Tibial nerve (tissue), 4 donors: ENCODE measurements around the gene ACTL7B. TPM values are rescaled to one million over a fixed set of nuclear protein-coding genes. Genes with fewer than 3 reads are reported as not detected.

ENCODE experiments used
- DNase-seq, 2 donors: peaks; one replicate each; pipeline ENCODE4 v3.0.0-alpha.2; 2019; ENCODE audit warnings: low spot score in 2 of 2
- H3K27ac ChIP-seq, 4 donors: fragments of 200-600 bp; sonication (generic) in 3 of 4; one replicate each; pipeline ENCODE4 v1.5.1; 2017 to 2019; ENCODE audit warnings: mild to moderate bottlenecking in 1 of 4
- H3K27me3 ChIP-seq, 2 donors: fragments of 200-600 bp; sonication (generic) in 1 of 2; one replicate each; pipeline versions ENCODE4 v1.5.1 to v1.6.0; 2017 to 2019
- H3K36me3 ChIP-seq, 3 donors: fragments of 200-600 bp; sonication (generic); one replicate each; pipeline ENCODE4 v1.5.1; 2018 to 2019
- H3K4me1 ChIP-seq, 4 donors: fragments of 200-600 bp; sonication (generic) in 3 of 4; one replicate each; pipeline ENCODE4 v1.5.1; 2017 to 2019
- H3K4me3 ChIP-seq, 4 donors: fragments of 200-600 bp; sonication (generic) in 3 of 4; one replicate each; pipeline ENCODE4 v1.5.1; 2017 to 2019; ENCODE audit warnings: mild to moderate bottlenecking in 1 of 4, moderate library complexity in 1 of 4
- H3K9me3 ChIP-seq, 4 donors: fragments of 200-600 bp; sonication (generic) in 3 of 4; one replicate each; pipeline ENCODE4 v1.5.1; 2017 to 2019
- EP300 ChIP-seq, 2 donors: sonication (generic); formaldehyde crosslinking; IDR thresholded peaks; one replicate each; pipeline ENCODE4 v1.6.1; 2017; ENCODE audit warnings: antibody characterized with exemption in 2 of 2, mild to moderate bottlenecking in 1 of 2
- POLR2A ChIP-seq, 2 donors: fragments of 450-650 bp; IDR thresholded peaks; one replicate each; pipeline ENCODE4 v1.6.1; 2017; ENCODE audit warnings: antibody characterized with exemption in 2 of 2, mild to moderate bottlenecking in 2 of 2, moderate library complexity in 2 of 2
- WGBS, 2 donors: methylation state at CpG; one replicate each; pipeline ENCODE4 v1.1.5; 2018; 5-methylcytosine and 5-hydroxymethylcytosine counted together
- small RNA-seq: library from RNA; depleted of rRNA; stranded (forward); fragments of <200 nt; gene quantifications from one replicate; pipeline ENCODE3, GENCODE V24; 2016
- total RNA-seq, 4 donors: library from RNA; depleted of rRNA; stranded (reverse); fragments of >200 nt; gene quantifications; one replicate each; pipeline ENCODE4 v1.1.0, GENCODE V29; 2016
- TF ChIP-seq, protein P1 (sequence below), 5 experiments: fragments of 200-600 bp in 3 of 5; fragments of 450-650 bp in 2 of 5; sonication (generic) in 3 of 5; IDR thresholded peaks; one replicate each; pipeline ENCODE4 v1.5.1; 2016 to 2019; ENCODE audit warnings: antibody characterized with exemption in 5 of 5, mild to moderate bottlenecking in 3 of 5, moderate library complexity in 2 of 5

ACTL7B gene
- total RNA-seq, 4 donors from 2014 or later = not detected

DNA sequence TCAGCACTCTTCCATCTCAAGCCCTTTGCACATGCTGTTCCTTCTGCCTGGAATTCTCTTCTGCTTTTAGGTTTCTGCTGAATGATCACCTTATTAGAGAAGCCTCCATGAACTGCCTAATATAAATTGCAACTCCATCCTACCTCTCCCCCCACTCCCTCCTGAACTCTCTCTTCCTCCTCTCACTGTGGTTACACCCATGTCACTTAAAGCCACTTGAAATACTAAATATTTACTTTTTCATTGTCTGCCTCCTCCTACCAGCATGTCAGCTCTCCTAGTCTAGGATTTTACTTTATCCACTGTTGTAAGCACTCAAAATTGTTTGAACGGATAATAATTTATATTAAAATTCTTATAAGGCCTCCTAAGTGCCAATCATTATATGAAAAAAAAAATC lies 43.8 kb downstream of the ACTL7B start:
- Histone ChIP-seq H3K4me3 (no peak overlapping the region), H3K9me3 (no peaks in the 10 kb centered on the region), H3K36me3 (no peaks in the 10 kb centered on the region), H3K4me1 (peaks cover 0 to 11% (median 0%) of the 10 kb centered on the region in 4 donors), H3K27me3 (no peaks in the 10 kb centered on the region), H3K27ac (peak overlapping the region in 1 of 4 donors; percentile 70)
- TF ChIP-seq, protein P1, sequence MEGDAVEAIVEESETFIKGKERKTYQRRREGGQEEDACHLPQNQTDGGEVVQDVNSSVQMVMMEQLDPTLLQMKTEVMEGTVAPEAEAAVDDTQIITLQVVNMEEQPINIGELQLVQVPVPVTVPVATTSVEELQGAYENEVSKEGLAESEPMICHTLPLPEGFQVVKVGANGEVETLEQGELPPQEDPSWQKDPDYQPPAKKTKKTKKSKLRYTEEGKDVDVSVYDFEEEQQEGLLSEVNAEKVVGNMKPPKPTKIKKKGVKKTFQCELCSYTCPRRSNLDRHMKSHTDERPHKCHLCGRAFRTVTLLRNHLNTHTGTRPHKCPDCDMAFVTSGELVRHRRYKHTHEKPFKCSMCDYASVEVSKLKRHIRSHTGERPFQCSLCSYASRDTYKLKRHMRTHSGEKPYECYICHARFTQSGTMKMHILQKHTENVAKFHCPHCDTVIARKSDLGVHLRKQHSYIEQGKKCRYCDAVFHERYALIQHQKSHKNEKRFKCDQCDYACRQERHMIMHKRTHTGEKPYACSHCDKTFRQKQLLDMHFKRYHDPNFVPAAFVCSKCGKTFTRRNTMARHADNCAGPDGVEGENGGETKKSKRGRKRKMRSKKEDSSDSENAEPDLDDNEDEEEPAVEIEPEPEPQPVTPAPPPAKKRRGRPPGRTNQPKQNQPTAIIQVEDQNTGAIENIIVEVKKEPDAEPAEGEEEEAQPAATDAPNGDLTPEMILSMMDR (IDR thresholded peaks at IDR 0.05) = no peak
- TF ChIP-seq POLR2A (IDR thresholded peaks at IDR 0.05) = no peak
- TF ChIP-seq EP300 (IDR thresholded peaks at IDR 0.05) = no peak
- DNase-seq = no peak
- 63 to 67% methylated on average over 1 of the region's 1 CpG for WGBS, 2 donors

DNA sequence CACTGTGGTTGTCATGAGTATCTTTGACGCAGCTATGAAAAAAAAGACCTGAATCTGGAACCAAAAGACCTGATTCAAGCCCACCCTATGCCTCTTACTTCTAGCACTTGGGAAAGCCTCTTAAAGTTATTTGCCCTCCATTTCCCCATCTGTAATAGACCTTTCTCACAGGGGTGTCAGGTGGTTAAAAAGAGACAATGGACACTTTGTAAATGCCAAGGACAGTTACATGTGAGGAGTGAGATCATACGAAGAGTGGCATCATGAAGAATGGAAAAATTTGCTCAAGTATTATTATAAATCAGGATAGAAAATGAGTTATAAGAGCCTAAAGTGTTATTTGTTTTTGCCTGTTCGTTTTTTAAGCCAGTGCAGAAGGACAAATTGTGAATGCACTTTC lies 46.5 kb downstream of the ACTL7B start:
- no peak overlapping the region for H3K27ac ChIP-seq
- no peak for DNase-seq
- H3K27me3 ChIP-seq = no peaks in the 10 kb centered on the region
- 75 to 77% methylated on average over 3 of the region's 3 CpGs for WGBS, 2 donors
- no peaks in the 10 kb centered on the region for H3K36me3 ChIP-seq
- no peaks in the 10 kb centered on the region for H3K9me3 ChIP-seq
- TF ChIP-seq, protein P1 (IDR thresholded peaks at IDR 0.05) = no peak
- no peak for TF ChIP-seq EP300 (IDR thresholded peaks at IDR 0.05)
- no peak for TF ChIP-seq POLR2A (IDR thresholded peaks at IDR 0.05)
- no peak overlapping the region for H3K4me3 ChIP-seq
- peaks cover 0 to 11% (median 0%) of the 10 kb centered on the region in 4 donors for H3K4me1 ChIP-seq

Small RNAs within 50 kb of the gene (small RNA-seq; reads per million reads assigned to genes)
- not detected for gene AL359692.1

Other genes with a start within 250 kb of the ACTL7B start
- gene ACTL7A, start 6.3 kb upstream of the ACTL7B start, total RNA-seq = not detected
- 10 to 100 TPM; 21.6 to 61.4 (median 25.7) TPM for gene ELP1, start 78.1 kb upstream of the ACTL7B start, total RNA-seq
- gene ABITRAM, start 78.4 kb upstream of the ACTL7B start, total RNA-seq = 10 to 100 TPM in 1 of 4 donors, 1 to 10 TPM in 3; 8.2 to 14.0 (median 8.5) TPM
- 100 to 1,000 TPM in 3 of 4 donors, 10 to 100 TPM in 1; 52.8 to 144 (median 118) TPM for gene CTNNAL1, start 157.5 kb upstream of the ACTL7B start, total RNA-seq